Measurements from ENCODE around the gene CSN1S1.
"Not testable (repeated sequence)": the region's sequence is repeated elsewhere in the genome, so short reads cannot be mapped to it uniquely, and the experiment has no call there.

Gene CSN1S1

GRCh38 chr4:69930768-69931167, at the start of gene CSN1S1:
Gene CSN1S1 (plus strand): TSS chr4:69931068. CDS start chr4:69932556, 1,488 bp downstream.
- no peak for DNase-seq (ENCODE audit: low read depth in 2 of 2)

GRCh38 chr4:69881173-69881773, 49.6 kb upstream of the CSN1S1 start:
- no peak for DNase-seq (ENCODE audit: low read depth in 2 of 2)

- DNase-seq (ENCODE audit: low read depth in 2 of 2): no peak
These were observed 48.7 kb upstream of the CSN1S1 start for GRCh38 chr4:69882150-69882549.

- DNase-seq (ENCODE audit: low read depth in 2 of 2): no peak
These were observed 42.5 kb upstream of the CSN1S1 start for GRCh38 chr4:69888336-69888735.

- no peak for DNase-seq (ENCODE audit: low read depth in 2 of 2)
These were observed 36.7 kb upstream of the CSN1S1 start for GRCh38 chr4:69894186-69894585.

- no peak for DNase-seq (ENCODE audit: low read depth in 2 of 2)
These were observed 36.1 kb upstream of the CSN1S1 start for GRCh38 chr4:69894721-69895120.

- no peak for DNase-seq (ENCODE audit: low read depth in 2 of 2)
These were observed 34.2 kb upstream of the CSN1S1 start for GRCh38 chr4:69896530-69897116.

- no peak for DNase-seq (ENCODE audit: low read depth in 2 of 2)
These were observed 23.7 kb upstream of the CSN1S1 start for GRCh38 chr4:69907151-69907550.

GRCh38 chr4:69909195-69909594, 21.7 kb upstream of the CSN1S1 start:
- DNase-seq (ENCODE audit: low read depth in 2 of 2): no peak

GRCh38 chr4:69910016-69910782, 20.7 kb upstream of the CSN1S1 start:
- no peak for DNase-seq (ENCODE audit: low read depth in 2 of 2)

- no peak for DNase-seq (ENCODE audit: low read depth in 2 of 2)
These were observed 10.0 kb upstream of the CSN1S1 start for GRCh38 chr4:69920874-69921273.

GRCh38 chr4:69923782-69924410, 7.0 kb upstream of the CSN1S1 start:
- DNase-seq (ENCODE audit: low read depth in 2 of 2): not testable (repeated sequence)

GRCh38 chr4:69934150-69934549, 3.3 kb downstream of the CSN1S1 start:
- DNase-seq (ENCODE audit: low read depth in 2 of 2): no peak

- DNase-seq (ENCODE audit: low read depth in 2 of 2): no peak
These were observed 5.7 kb downstream of the CSN1S1 start for GRCh38 chr4:69936566-69936965.

- DNase-seq (ENCODE audit: low read depth in 2 of 2): no peak
These were observed 20.7 kb downstream of the CSN1S1 start for GRCh38 chr4:69951602-69952001.

- DNase-seq (ENCODE audit: low read depth in 2 of 2): no peak
These were observed 26.3 kb downstream of the CSN1S1 start for GRCh38 chr4:69957209-69957608.

- no peak for DNase-seq (ENCODE audit: low read depth in 2 of 2)
These were observed 34.8 kb downstream of the CSN1S1 start, which contains the start of gene CSN2 for GRCh38 chr4:69965628-69966027. Gene CSN2 (minus strand): TSS chr4:69965728. CDS start chr4:69960995, 4,733 bp downstream.

GRCh38 chr4:69970071-69970470, 39.2 kb downstream of the CSN1S1 start:
- DNase-seq (ENCODE audit: low read depth in 2 of 2): no peak

- no peak for DNase-seq (ENCODE audit: low read depth in 2 of 2)
These were observed 43.8 kb downstream of the CSN1S1 start for GRCh38 chr4:69974631-69975030.

GRCh38 chr4:69977582-69977981, 46.7 kb downstream of the CSN1S1 start:
- DNase-seq (ENCODE audit: low read depth in 2 of 2): no peak

GRCh38 chr4:69984030-69984443, 53.2 kb downstream of the CSN1S1 start:
- DNase-seq (ENCODE audit: low read depth in 2 of 2): no peak

- DNase-seq (ENCODE audit: low read depth in 2 of 2): no peak
These were observed 55.8 kb downstream of the CSN1S1 start for GRCh38 chr4:69986663-69987062.

Measured in stimulated activated CD8-positive, alpha-beta memory T cell treated with anti-CD3 and anti-CD28 coated beads, Interleukin-2, amount 100 ng/mL, for 48 hours (primary cell).